K562 (cell line): ENCODE data around the gene B4GALNT3. TPM values are rescaled to one million over a fixed set of nuclear protein-coding genes. Genes with fewer than 3 reads are reported as not detected.

Experiments
- ARID4B ChIP-seq: sonication (generic); formaldehyde crosslinking; IDR thresholded peaks from 2 replicates; pipeline ENCODE4 v1.8.0; 2022; ENCODE audit warnings: mild to moderate bottlenecking, missing genetic modification reagents
- BRD9 ChIP-seq: fragments of 450-650 bp; IDR thresholded peaks from 2 replicates; pipeline ENCODE4 v1.6.1; 2018; ENCODE audit warnings: low read depth; ENCODE audit not compliant: partially characterized antibody
- CAMTA2 ChIP-seq: fragments of 250-450 bp; sonication (Bioruptor Pico); conservative IDR thresholded peaks from 2 replicates; pipeline ENCODE4 v1.5.1; 2022
- DACH1 ChIP-seq: fragments of 450-650 bp; IDR thresholded peaks from 2 replicates; pipeline ENCODE4 v1.6.1; 2018; ENCODE audit not compliant: partially characterized antibody
- HINFP ChIP-seq: fragments of 450-650 bp; conservative IDR thresholded peaks from 2 replicates; pipeline ENCODE4 v1.6.1; 2016; ENCODE audit warnings: missing genetic modification characterization, low read depth, mild to moderate bottlenecking, control low read depth, missing compliant biosample characterization
- HNRNPUL1 ChIP-seq: fragments of 200-400 bp; formaldehyde crosslinking; IDR thresholded peaks from 2 replicates; pipeline ENCODE4 v1.6.1; 2017; ENCODE audit warnings: low read length
- JUND ChIP-seq, 2 experiments: IDR thresholded peaks; 2 replicates in 1 of 2; 3 replicates in 1 of 2; pipeline ENCODE4 v1.6.1; 2011; ENCODE audit warnings: borderline replicate concordance in 2 of 2, low read depth in 2 of 2, low read length in 2 of 2, improper control_type of control experiment in 1 of 2, missing biosample characterization in 1 of 2, missing genetic modification characterization in 1 of 2, missing genetic modification reagents in 1 of 2
- MCM3 ChIP-seq: fragments of 450-650 bp; IDR thresholded peaks from 2 replicates; pipeline ENCODE4 v1.6.1; 2016
- MEF2A ChIP-seq: IDR thresholded peaks from 2 replicates; pipeline ENCODE4 v1.6.1; 2011; ENCODE audit warnings: low read depth, mild to moderate bottlenecking, low read length, moderate library complexity; ENCODE audit not compliant: control insufficient read depth
- NBN ChIP-seq: fragments of 450-650 bp; IDR thresholded peaks from 2 replicates; pipeline ENCODE4 v1.6.1; 2016; ENCODE audit warnings: low read depth, mild to moderate bottlenecking
- RBM39 ChIP-seq: fragments of 200-400 bp; formaldehyde crosslinking; optimal IDR thresholded peaks from 2 replicates; pipeline ENCODE3; 2018; ENCODE audit warnings: low read depth, low read length
- RHOXF2B ChIP-seq: fragments of 250-450 bp; sonication (Bioruptor Pico); conservative IDR thresholded peaks from 2 replicates; pipeline ENCODE4 v1.5.1; 2021
- SREBF2 ChIP-seq: sonication (generic); formaldehyde crosslinking; IDR thresholded peaks from 2 replicates; pipeline ENCODE4 v1.4.0; 2020; ENCODE audit warnings: mild to moderate bottlenecking, missing genetic modification reagents
- TAF9B ChIP-seq: fragments of 450-650 bp; IDR thresholded peaks from 2 replicates; pipeline ENCODE4 v1.6.1; 2018; ENCODE audit warnings: mild to moderate bottlenecking; ENCODE audit not compliant: partially characterized antibody
- XRCC4 ChIP-seq: IDR thresholded peaks from one replicate; pipeline ENCODE4 v1.6.1; 2011; ENCODE audit not compliant: insufficient read depth, insufficient read length; ENCODE audit errors: extremely low read depth
- ZBED1 ChIP-seq: IDR thresholded peaks from 2 replicates; pipeline ENCODE4 v1.6.1; 2014
- ZC3H4 ChIP-seq: sonication (generic); formaldehyde crosslinking; IDR thresholded peaks from 2 replicates; pipeline ENCODE4 v1.9.0; 2021; ENCODE audit warnings: missing genetic modification reagents, borderline replicate concordance
- ZMIZ1 ChIP-seq, 2 experiments: fragments of 150-350 bp in 1 of 2; IDR thresholded peaks; 2 replicates each; pipeline ENCODE4 v1.6.1; 2012 to 2016; ENCODE audit warnings: low read depth in 2 of 2, low read length in 2 of 2, mild to moderate bottlenecking in 1 of 2, moderate library complexity in 1 of 2
- ZNF384 ChIP-seq: IDR thresholded peaks from 2 replicates; pipeline ENCODE4 v1.6.1; 2012; ENCODE audit warnings: low read depth, low read length, improper control_type of control experiment
- ZSCAN29 ChIP-seq: fragments of 450-650 bp; IDR thresholded peaks from 2 replicates; pipeline ENCODE4 v1.6.1; 2017
- polyA plus RNA-seq, 8 experiments: library from polyadenylated mRNA; depleted of rRNA in 4 of 8; stranded (reverse) in 5 of 8; unstranded in 3 of 8; fragments of >200 nt; fragmentation: Nextera tagmentation in 2 of 8; fragmentation: Illumina TruSeq in 1 of 8; extraction: Ambion mirVana in 2 of 8; extraction: Trizol in 1 of 8; gene quantifications; 2 replicates each; pipeline versions ENCODE4 v1.2.1 to v1.2.3, GENCODE V29; 2011 to 2014; ENCODE audit warnings: inconsistent platforms in 1 of 8, missing spikeins in 1 of 8
- total RNA-seq, 7 experiments: library from RNA; depleted of rRNA in 6 of 7; stranded (reverse); fragments of >200 nt in 6 of 7; fragmentation: Illumina TruSeq in 2 of 7; extraction: Trizol in 2 of 7; gene quantifications; 2 replicates each; pipeline versions ENCODE4 v1.2.1 to v1.2.3, GENCODE V29; 2011 to 2021; ENCODE audit warnings: low replicate concordance in 1 of 7

B4GALNT3 gene
- total and polyA plus RNA-seq, 9 of the 15 experiments (the other 6 are each of a cell fraction or from before 2014, with no cell fraction given): 0.04 to 0.36 (median 0.10) TPM; not detected in 6

GRCh38 chr12:575948-576614 lies 116.3 kb downstream of the B4GALNT3 start (continued):
- no peak for TF ChIP-seq RBM39
- no peak for TF ChIP-seq NBN
- 0 out of 2 replicates have a peak, but pooled peaks have one; percentile 20 for TF ChIP-seq ZNF384
- TF ChIP-seq ZMIZ1 (IDR thresholded peaks at IDR 0.05; ENCODE audit: low read depth in 2 of 2, low read length in 2 of 2): no peak
- no peak for TF ChIP-seq ZC3H4 (CRISPR knock-in tag)
- no peak for TF ChIP-seq HNRNPUL1
- TF ChIP-seq HINFP (tag): no peak
- no peak for TF ChIP-seq ARID4B (CRISPR knock-in tag)
- TF ChIP-seq CAMTA2 (CRISPR knock-in tag): no peak
- TF ChIP-seq ZSCAN29: no peak
- TF ChIP-seq RHOXF2B (CRISPR knock-in tag): no peak
- TF ChIP-seq BRD9: peak; percentile 61
- no peak for TF ChIP-seq ZBED1
- TF ChIP-seq TAF9B: no peak
- no peak for TF ChIP-seq JUND (IDR thresholded peaks at IDR 0.05; ENCODE audit: borderline replicate concordance, low read depth, low read length)
- TF ChIP-seq JUND (tag; IDR thresholded peaks at IDR 0.05; ENCODE audit: borderline replicate concordance, low read depth, low read length): peak; percentile 12; the same call in 1 of the 3 replicates
- TF ChIP-seq SREBF2 (CRISPR knock-in tag): no peak
- TF ChIP-seq XRCC4: no peak
- TF ChIP-seq DACH1: no peak
- TF ChIP-seq MEF2A: no peak
- no peak for TF ChIP-seq MCM3
